Upper lobe of right lung (tissue), 1 donor: ENCODE results near the gene MTMR3. TPM values are rescaled to one million over a fixed set of nuclear protein-coding genes. Genes with fewer than 3 reads are reported as not detected.

Experiments
- ATAC-seq: fragments of 200-7000 bp; cut with Tn5 transposase; one replicate; pipeline ENCODE4 v1.9.1; 2020; ENCODE audit warnings: mild to moderate bottlenecking, moderate library complexity
- DNase-seq: peaks from one replicate; pipeline ENCODE4 v3.0.0-alpha.2; 2020
- H3K27ac ChIP-seq: fragments of 200-600 bp; one replicate; pipeline ENCODE4 v1.8.0; 2022
- H3K27me3 ChIP-seq: fragments of 200-600 bp; one replicate; pipeline ENCODE4 v1.8.0; 2022; ENCODE audit warnings: mild to moderate bottlenecking
- H3K36me3 ChIP-seq: fragments of 200-600 bp; one replicate; pipeline ENCODE4 v1.8.0; 2022
- H3K4me1 ChIP-seq: fragments of 200-600 bp; one replicate; pipeline ENCODE4 v1.8.0; 2022
- H3K4me3 ChIP-seq: fragments of 200-600 bp; one replicate; pipeline ENCODE4 v1.8.0; 2022; ENCODE audit warnings: mild to moderate bottlenecking
- H3K9me3 ChIP-seq: fragments of 200-600 bp; one replicate; pipeline ENCODE4 v1.8.0; 2022
- intact Hi-C: fragments of 100-400 bp; cut with DNase I; formaldehyde crosslinking; loops from one replicate; pipeline ENCODE4 v1.11.0; 2022
- total RNA-seq: library from RNA; stranded (reverse); fragmentation: NEBNext Ultra II Directional; extraction: Animal tissue kit (Norgen Biotek cat#: 25700); gene quantifications from one replicate; pipeline ENCODE4 v1.2.1, GENCODE V29; 2021
- TF ChIP-seq, protein P1 (sequence below): fragments of 200-600 bp; IDR thresholded peaks from one replicate; pipeline ENCODE4 v1.8.0; 2022; ENCODE audit warnings: antibody characterized with exemption
- donor health status: DM: no; HTN: yes; CAD: no; lungs with severe emphysema.

MTMR3 gene
- total RNA-seq, 1 donor from 2014 or later: 50.6 TPM

DNA sequence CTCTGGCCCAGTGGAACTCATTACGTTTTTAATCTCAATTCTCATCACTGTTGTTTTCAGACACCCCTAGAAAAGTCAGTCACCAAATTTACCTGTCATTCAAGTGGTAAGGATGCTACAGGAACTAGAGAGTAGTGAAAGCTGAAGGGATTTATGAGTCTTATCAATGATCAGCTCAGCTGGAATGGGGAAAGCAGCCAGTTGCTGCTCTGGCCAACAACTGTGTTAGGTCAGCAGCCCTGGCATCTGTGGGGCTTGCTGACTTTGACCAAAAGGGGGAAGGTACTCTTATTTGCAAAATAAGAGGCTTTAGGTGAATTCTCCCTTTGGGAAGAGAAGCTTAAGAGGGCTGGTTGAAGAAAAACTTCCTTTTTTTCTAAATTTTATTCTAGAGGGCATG, 121.1 kb downstream of the MTMR3 start:
- Histone ChIP-seq H3K36me3 (peaks cover 63% of the 10 kb centered on the region), H3K27ac (no peak overlapping the region), H3K9me3 (no peaks in the 10 kb centered on the region), H3K27me3 (no peaks in the 10 kb centered on the region), H3K4me1 (no peaks in the 10 kb centered on the region), H3K4me3 (no peak overlapping the region)
- DNase-seq (no peak), ATAC-seq (no peak)
- TF ChIP-seq, protein P1, sequence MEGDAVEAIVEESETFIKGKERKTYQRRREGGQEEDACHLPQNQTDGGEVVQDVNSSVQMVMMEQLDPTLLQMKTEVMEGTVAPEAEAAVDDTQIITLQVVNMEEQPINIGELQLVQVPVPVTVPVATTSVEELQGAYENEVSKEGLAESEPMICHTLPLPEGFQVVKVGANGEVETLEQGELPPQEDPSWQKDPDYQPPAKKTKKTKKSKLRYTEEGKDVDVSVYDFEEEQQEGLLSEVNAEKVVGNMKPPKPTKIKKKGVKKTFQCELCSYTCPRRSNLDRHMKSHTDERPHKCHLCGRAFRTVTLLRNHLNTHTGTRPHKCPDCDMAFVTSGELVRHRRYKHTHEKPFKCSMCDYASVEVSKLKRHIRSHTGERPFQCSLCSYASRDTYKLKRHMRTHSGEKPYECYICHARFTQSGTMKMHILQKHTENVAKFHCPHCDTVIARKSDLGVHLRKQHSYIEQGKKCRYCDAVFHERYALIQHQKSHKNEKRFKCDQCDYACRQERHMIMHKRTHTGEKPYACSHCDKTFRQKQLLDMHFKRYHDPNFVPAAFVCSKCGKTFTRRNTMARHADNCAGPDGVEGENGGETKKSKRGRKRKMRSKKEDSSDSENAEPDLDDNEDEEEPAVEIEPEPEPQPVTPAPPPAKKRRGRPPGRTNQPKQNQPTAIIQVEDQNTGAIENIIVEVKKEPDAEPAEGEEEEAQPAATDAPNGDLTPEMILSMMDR: no peak
- intact Hi-C loops: no loop called here

DNA sequence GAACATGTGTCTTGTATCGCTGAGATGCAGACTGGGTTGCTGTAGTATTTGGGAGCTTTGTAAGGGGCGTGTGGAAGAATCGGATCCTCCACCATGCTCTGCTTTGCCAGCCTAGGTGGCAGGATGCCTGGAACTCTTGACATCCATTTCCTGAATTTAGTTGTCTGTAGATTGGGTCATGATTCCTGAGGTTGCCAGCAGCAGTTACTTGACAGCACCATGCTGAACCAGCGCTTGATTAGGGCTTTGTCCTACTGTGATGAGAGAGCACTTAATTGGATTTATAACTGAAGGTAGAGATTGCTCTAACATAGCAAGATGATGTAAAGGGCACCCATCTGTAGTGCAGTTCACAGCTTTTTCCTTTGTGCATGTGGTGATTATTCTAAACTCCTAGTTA, 121.7 kb downstream of the MTMR3 start:
- H3K9me3 ChIP-seq: no peaks in the 10 kb centered on the region
- H3K4me3 ChIP-seq: no peak overlapping the region
- no peaks in the 10 kb centered on the region for H3K27me3 ChIP-seq
- H3K4me1 ChIP-seq: no peaks in the 10 kb centered on the region
- no peak for ATAC-seq
- no peak overlapping the region for H3K27ac ChIP-seq
- intact Hi-C loops: no loop called here
- DNase-seq: no peak
- TF ChIP-seq, protein P1: no peak
- H3K36me3 ChIP-seq: peaks cover 68% of the 10 kb centered on the region

DNA sequence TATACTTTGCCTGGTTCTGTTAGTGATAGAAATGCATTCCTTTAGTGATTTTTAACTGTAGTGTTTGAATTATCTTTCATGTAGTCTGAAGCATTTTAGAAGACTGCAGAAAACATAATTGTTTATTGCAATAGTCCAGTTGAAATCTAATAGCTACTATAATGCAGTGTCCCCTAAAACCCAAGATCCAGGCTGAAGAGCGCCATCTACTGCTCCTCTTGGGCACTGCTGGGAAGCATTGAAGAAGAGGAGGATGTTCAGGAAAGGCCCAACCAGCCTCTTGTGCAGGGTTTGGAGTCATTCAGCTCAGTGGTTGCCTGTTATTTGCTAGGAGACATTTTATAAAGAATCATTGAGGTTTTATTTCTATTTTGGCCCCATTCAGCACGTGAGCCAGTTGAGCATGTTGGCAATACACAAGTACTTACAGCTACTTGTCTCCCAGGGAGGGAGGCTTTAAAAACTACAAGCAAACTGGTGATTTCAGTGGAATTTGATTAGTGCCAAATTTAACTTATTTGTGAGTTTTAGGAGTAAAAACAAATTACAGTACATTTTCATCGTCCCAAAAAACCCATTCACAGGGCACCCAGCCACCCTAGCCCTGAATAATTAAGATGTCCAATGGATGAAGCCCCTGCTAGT, 122.4 kb downstream of the MTMR3 start:
- DNase-seq (peak; percentile 75), ATAC-seq (peak; percentile 96)
- Histone ChIP-seq H3K9me3 (no peaks in the 10 kb centered on the region), H3K4me1 (no peaks in the 10 kb centered on the region), H3K27ac (no peak overlapping the region), H3K4me3 (no peak overlapping the region), H3K27me3 (no peaks in the 10 kb centered on the region), H3K36me3 (peaks cover 71% of the 10 kb centered on the region)
- intact Hi-C loops: no loop called here
- TF ChIP-seq, protein P1: peak; percentile 95

DNA sequence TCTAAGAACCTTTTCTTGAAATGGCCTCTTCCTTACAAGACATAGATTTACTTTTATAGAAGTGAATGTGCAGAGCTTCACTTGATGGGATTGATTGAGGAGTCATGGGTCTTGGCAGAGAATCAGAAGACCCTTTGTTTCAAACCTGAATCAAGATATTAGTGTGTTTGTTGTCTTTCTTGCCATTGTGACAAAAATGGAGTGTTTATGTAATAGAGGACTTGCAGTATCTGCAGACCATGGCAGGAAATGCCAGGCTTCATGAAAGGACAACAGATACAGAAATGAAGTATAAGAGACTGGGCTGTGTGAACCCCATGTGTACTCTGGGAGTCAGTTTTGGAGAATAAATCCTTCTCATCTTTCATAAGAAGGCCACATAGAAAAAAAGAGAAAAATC, 124.4 kb downstream of the MTMR3 start:
- DNase-seq (no peak), ATAC-seq (no peak)
- Histone ChIP-seq H3K4me3 (no peak overlapping the region), H3K27me3 (no peaks in the 10 kb centered on the region), H3K27ac (no peak overlapping the region), H3K36me3 (peaks cover 81% of the 10 kb centered on the region), H3K4me1 (no peaks in the 10 kb centered on the region), H3K9me3 (no peaks in the 10 kb centered on the region)
- intact Hi-C loops: no loop called here
- TF ChIP-seq, protein P1: no peak

DNA sequence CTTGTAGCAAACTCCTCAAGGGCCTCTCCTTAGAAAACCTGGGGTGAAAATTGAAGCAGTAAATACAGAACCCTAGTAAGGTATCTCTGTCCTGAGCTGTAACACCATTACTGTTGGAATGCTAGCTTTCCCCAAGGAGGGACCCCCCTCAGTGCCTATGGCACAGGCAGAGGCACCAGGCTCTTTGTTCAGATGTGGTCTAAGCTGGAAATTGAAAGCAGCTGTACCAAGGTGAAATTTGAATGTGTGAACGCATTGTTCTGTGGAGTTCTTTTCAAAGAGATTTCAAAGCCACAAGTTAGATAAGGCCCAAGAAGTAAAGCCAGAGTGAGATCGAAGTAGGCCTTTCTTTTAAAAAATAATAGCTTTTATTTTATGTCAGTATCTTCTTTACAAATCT, 125.4 kb downstream of the MTMR3 start:
- H3K4me1 ChIP-seq: no peaks in the 10 kb centered on the region
- H3K27ac ChIP-seq: no peak overlapping the region

More for the DNA sequence above, 125.4 kb downstream of the MTMR3 start:
- H3K27me3 ChIP-seq: no peaks in the 10 kb centered on the region
- TF ChIP-seq, protein P1: no peak
- no peak overlapping the region for H3K4me3 ChIP-seq
- no peaks in the 10 kb centered on the region for H3K9me3 ChIP-seq
- intact Hi-C loops: no loop called here
- H3K36me3 ChIP-seq: peaks cover 81% of the 10 kb centered on the region
- ATAC-seq: no peak
- no peak for DNase-seq
